Epidermal melanocyte (primary cell): ENCODE data around the gene CHRNA5.
"Not testable (repeated sequence)": the region's sequence is repeated elsewhere in the genome, so short reads cannot be mapped to it uniquely, and the experiment has no call there.

Experiments
- DNase-seq: peaks from one replicate; pipeline ENCODE4 v3.0.0; 2011; ENCODE audit warnings: low spot score; ENCODE audit not compliant: insufficient read length

Gene CHRNA5

GRCh38 chr15:78565951-78566774 lies 843 bp downstream of the CHRNA5 start:
- no peak for DNase-seq

- no peak for DNase-seq
Measured at GRCh38 chr15:78567531-78567930, 2.2 kb downstream of the CHRNA5 start.

DNA sequence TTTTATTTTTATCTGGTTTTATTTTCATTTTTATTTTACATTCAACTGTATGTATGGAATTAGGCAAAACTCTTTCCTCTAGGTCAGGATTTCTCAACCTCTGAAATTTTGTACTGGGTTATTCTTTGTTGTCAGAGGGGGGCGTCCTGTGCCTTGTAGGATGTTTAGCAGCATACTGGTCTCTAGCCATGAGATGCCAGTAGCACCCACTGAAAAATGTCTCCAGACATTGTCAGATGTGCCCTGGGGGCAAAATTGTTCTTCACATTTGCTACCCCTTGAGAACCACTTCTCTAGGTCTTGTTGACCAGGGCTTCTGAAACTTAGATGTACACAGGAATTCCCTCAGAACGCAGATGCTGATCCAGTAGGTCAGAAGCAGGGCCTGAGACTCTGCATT lies 5.4 kb downstream of the CHRNA5 start:
- no peak for DNase-seq

- DNase-seq: no peak
Measured at GRCh38 chr15:78571382-78571781, 6.1 kb downstream of the CHRNA5 start.

DNA sequence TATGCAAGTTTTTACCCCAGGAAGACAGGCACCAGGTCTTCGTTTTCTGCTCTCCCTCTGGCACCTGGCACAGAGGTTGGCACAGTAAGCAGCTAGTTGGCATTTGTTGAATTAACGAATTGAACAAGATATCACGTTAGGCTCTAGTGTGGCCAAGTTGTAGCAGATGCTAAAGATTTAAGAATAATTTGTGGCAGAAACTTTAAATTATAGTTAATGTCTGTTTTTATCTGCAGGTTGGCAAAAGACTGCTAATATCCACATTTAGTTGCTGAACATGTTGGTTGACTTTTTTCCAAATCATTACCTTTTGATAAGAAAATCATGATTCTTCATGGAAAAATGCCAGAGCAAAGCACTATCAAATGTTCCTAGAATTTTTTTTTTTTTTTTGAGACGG lies 8.1 kb downstream of the CHRNA5 start:
- no peak for DNase-seq

- DNase-seq: no peak
Measured at GRCh38 chr15:78574944-78575343, 9.6 kb downstream of the CHRNA5 start.

DNA sequence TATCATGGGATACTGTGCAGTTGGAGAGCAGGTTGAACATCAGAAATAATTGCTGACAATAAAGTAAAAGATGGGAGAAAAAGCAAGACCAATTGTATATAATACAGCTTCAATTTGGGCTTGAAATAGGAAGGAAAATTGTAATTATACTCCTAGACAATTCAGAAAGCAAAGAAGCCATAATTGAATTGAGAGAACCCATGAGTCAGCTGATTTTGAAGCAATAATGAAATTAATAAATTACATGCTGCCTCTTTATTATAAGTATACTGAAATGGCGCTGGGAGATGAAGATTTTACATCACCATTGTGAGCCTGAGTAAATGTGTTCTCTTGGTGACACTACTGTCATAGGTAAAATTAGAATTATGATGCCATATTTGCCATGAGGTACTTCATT lies 32.3 kb downstream of the CHRNA5 start:
- no peak for DNase-seq

DNA sequence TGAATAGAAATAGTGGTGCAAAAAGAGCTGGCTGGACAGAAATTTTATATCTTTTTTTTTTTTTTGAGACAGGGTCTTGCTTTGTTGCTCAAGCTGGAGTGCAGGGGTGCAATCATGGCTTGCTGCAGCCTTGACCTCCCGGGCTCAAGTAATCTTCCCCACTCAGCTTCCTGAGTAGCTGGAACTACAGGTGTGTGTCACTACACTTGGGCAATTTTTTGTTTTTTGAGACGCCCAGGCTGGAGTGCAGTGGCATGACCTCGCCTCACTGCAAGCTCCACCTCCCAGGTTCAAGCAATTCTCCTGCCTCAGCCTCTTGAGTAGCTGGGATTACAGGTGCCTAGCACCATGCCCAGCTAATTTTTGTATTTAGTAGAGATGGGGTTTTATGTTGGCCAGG lies 33.0 kb downstream of the CHRNA5 start:
- DNase-seq: no peak

DNA sequence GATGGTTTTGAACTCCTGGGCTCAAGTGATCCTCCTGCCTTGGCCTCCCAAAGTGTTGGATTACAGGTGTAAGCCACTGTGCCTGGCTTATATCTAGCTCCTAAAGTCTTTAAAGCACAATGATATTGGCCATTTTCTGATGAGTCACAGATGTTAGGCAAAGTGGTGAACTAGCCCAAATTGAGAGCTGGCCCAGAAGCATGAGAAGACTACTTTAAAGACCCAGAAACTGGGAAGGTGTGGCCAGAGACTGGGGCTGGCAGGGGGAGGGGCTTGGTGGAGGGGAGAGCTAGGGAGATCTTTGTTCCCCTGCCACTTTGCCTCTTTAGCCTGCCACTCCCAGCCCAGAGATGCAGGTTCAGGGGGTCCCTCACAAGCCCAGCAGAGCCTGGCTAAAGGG lies 33.9 kb downstream of the CHRNA5 start:
- DNase-seq: no peak

- DNase-seq: no peak
Measured at GRCh38 chr15:78603467-78603866, 38.1 kb downstream of the CHRNA5 start.

DNA sequence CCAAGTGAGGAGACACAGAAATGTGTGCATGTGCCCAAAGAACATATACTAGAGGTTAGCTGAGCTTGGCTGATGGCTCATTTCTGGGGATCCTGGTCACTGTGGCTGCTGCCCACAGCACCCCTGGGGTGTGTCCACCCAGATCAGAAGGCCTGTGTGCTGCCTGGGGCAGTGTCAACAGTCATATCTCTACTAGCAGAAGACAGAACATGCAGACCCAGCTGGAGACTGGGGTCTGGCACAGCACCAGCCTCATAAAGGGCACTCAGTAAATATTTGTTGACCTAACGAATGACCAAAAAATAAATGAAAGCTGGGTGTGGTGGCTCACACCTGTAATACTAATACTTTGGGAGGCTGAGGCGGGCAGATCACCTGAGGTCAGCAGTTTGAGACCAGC lies 39.1 kb downstream of the CHRNA5 start:
- no peak for DNase-seq

DNA sequence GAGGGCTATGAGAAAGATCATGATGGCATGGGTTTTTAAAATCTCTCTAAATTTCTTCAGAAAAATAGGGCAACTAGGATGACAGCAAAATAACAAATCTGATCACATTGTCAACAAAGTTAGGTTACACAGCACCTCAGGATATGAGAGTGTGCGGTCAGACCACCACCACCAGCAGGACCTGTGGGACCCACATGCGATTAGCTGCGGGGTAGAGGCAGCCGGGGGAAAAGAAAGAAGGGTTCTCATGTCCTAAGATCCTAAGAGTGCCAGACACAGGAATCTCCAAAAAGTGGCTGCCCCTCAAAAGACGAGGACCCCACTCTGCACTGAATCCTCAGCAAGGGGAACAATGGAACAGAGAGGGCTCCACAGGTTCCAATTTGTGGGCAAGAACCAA lies 39.9 kb downstream of the CHRNA5 start:
- no peak for DNase-seq

DNA sequence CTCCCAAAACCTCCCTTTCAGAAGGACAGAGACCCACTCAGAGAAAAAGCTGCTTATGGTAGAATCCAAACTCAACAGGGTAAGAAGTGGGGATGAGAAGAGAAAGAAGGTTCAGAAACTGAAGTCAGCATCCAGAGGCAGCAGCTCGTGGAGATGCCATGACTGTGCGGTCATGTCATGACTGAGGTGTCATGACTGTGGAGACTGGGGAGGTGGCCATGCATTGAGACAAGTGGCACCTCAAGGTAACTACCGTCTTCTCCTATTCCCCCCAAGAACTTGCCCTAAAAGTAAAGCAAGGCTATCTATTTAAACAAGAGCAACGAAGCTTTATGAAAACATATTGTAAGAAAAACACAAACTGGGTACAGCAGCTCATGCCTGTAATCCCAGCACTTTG lies 40.4 kb downstream of the CHRNA5 start:
- no peak for DNase-seq

- DNase-seq: not testable (repeated sequence)
Measured at GRCh38 chr15:78609551-78609950, 44.2 kb downstream of the CHRNA5 start.

DNA sequence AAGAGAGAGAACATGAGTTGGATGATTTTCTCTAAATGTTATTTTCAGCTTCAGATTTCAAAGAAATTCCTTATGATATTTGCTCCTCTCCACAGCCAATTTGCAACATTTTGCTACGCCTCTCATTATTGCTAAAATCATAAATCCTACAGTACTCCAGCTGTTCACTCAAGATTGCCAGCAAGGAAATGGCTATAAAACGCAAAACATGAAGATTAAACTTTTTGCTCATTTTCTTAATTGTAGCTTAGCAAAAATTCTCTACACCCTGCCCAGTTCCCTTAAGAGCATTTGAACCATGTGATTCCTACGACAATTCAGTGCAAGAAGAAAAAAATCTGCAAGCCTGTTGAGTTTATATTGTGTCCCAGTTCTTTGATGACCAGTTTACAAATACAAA lies 48.7 kb downstream of the CHRNA5 start:
- no peak for DNase-seq

DNA sequence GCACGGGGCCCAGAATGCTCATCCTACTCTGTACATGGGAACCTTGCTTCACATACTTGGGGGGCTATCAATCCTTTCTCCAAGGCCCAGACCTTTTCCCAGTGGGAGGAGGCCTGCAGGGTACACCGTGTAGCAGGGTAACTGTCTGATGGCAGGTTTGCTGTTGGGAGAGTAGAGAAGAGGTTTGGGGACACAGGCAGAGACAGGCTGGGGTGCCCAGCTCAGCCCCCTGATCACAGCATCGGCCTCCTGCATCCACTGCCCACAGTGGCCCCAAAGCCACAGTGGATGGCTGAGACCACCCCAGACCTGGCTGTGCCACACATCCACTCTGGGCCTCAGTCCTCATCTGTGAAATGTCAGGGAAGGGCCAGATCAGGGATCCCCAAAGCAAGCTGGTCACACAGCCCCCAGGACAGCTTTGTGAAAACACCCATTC lies 49.9 kb downstream of the CHRNA5 start:
- no peak for DNase-seq

DNA sequence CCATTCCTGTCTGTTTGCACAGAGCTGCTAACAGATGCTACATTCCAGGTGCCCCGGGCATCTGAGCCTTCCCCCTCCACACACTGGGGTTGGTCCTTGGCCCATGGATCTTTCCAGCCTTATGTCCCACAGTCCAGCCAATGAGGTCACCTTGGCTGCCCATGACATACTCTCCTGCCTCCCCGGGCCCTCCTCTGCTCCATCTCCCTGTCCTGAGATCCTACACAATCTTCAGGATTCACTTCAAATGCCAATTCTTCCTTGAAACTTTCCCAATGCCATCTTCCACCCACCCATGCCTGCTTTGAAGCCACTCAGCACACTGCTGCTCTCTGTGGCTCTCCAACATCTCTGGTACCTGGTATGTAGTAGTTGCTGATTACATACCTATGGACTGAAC lies 51.2 kb downstream of the CHRNA5 start:
- DNase-seq: no peak

- no peak for DNase-seq
Measured at GRCh38 chr15:78617076-78617475, 51.8 kb downstream of the CHRNA5 start.

DNA sequence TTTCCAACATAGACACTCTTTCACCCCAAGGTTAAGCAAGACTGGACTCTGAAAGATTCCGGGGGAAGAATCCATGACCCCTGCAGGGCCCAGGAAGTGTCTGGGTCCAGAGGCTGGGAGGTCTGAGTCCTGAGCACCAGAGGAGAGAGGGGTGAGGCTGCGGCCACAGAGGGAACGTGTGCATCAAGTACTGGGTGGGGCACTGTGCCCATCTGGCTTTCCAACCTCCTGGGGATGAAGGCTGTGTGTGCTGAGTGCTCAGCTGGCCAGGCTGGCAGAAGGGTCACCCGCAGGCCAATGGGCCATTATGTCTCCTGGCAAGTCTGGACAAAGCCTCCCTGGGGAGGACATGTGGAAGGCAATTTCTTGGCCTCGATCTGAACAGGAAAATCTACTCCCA lies 52.2 kb downstream of the CHRNA5 start:
- no peak for DNase-seq

DNA sequence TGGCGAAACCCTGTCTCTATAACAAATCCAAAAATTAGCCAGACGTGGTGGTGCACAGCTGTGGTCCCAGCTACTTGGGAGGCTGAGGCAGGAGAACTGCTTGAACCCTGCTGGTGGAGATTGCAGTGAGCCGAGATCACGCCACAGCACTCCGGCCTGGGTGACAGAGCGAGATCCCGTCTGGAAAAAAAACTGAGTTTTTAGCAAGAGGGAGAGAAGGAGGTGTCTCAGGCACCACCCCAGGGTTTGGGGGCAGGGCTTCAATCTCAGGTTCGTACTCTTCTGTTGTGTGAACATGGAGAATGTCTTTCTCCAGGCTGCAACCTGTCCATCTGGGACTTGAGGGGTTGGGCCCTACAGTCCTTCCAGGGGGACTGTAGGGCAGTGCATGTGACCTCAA lies 52.7 kb downstream of the CHRNA5 start:
- no peak for DNase-seq

- peak; percentile 96 for DNase-seq
Measured at GRCh38 chr15:78618490-78618934, 53.2 kb downstream of the CHRNA5 start.

DNA sequence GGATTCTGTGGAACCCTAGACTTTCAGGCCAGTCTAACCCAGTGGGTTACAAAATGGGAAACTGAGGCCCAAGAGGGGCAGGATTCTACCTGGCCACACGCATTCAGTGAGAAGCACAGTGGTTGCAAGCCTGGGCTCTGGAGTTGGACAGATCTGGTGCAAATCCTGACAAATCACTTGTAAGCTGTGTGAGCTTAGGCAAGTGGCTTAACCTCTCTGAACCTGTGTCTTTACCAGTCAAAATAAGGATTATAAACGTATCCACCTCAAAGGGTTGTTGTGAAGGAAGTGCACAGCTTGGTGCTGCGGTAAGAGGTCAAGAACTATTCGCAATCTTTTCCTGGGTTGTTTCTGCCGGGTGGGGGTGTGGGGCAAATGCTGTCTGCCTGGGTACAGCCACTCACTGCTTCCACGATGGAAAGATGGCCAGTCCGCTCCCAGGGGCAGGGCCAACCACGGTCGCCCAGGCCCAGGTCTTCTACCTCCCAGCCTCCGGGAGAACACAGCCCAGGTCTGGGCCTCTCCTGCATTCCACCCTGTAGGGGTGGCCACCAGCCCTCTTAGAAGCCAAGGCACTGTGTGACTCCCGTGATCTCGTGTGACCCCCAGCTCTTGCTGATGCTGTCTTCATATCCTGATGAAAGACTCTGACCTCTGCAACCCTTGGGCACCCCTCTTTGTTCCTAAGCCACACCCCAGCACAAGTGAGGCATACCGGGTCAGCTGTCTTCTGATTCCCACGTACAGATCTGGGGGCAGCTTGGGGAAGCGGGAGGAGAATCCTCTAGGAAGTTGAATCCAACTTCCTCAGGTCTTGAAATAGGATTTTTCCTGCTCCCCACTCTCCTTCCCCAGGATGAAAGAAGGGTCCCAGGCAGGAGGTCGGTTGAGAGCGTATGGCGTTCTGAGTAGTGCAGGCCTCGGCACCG lies 54.0 kb downstream of the CHRNA5 start:
- no peak for DNase-seq
